Glomerular visceral epithelial cell (primary cell): ENCODE results near the gene AP1S1.
"Not testable (repeated sequence)": the region's sequence is repeated elsewhere in the genome, so short reads cannot be mapped to it uniquely, and the experiment has no call there.

Source experiments
- DNase-seq: peaks from one replicate; pipeline ENCODE4 v3.0.0-alpha.2; 2016; ENCODE audit errors: extremely low spot score

Gene AP1S1

DNA sequence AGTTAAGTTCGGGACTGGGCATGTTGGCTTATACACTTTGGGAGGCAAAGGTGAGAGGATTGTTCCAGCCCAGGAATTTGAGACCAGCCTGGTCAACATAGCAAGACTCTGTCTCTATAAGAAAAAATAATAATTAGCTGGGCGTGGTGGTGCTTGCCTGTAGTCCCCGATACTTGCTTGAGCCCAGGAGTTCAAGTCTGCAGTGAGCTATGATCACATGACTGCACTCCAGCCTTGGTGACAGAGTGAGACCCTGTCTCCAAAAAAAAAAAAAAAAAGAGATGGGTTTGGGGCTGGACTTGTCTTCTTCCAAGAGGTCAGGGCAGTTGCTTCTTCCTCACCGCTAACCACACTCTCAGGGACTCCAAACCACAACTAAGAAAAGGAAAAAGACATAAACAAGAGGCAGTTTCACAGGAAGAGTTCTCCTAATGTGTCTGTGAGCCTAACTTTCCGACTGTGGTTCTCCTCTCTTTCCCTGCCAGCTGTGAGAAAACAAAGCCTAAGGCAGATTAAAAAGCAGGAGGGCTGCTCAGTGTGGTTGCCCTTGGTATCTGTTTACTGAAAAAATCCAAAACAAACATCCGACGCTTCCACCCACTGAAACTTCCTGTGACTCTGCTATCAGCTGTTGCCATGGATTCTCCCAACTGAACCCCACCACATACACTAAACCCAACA is 29.8 kb upstream of the AP1S1 start:
- DNase-seq = peak; percentile 84

DNA sequence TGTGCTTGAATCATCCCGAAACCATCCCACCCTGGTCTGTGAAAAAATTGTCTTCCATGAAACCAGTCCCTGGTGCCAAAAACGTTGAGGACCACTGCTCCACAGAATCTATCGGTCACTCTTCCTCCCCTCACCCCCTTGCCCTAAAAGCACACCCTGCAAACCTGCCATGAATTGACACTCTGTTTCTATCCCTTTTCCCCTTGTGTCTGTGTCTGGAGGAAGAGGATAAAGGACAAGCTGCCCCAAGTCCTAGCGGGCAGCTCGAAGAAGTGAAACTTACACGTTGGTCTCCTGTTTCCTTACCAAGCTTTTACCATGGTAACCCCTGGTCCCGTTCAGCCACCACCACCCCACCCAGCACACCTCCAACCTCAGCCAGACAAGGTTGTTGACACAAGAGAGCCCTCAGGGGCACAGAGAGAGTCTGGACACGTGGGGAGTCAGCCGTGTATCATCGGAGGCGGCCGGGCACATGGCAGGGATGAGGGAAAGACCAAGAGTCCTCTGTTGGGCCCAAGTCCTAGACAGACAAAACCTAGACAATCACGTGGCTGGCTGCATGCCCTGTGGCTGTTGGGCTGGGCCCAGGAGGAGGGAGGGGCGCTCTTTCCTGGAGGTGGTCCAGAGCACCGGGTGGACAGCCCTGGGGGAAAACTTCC is 28.2 kb upstream of the AP1S1 start:
- peak; percentile 93 for DNase-seq

DNA sequence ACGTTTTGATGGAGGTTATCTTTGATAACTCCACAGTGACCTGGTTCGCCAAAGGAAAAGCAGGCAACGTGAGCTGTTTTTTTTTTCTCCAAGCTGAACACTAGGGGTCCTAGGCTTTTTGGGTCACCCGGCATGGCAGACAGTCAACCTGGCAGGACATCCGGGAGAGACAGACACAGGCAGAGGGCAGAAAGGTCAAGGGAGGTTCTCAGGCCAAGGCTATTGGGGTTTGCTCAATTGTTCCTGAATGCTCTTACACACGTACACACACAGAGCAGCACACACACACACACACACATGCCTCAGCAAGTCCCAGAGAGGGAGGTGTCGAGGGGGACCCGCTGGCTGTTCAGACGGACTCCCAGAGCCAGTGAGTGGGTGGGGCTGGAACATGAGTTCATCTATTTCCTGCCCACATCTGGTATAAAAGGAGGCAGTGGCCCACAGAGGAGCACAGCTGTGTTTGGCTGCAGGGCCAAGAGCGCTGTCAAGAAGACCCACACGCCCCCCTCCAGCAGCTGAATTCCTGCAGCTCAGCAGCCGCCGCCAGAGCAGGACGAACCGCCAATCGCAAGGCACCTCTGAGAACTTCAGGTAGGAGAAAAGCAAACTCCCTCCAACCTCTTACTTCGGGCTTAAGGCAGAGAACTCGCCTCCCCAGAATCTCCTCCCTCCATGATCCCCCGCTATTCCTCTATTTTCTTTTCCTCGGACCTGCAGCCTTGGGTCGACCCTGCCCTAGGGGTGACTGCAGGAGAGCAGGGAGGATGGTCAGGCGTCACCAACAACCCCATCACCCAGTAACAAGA is 27.4 kb upstream of the AP1S1 start, which contains the start of gene SERPINE1:
SERPINE1 (plus strand) TSS at position 454 of the 809 bp plus-strand sequence. CDS start 1,290 bp downstream, outside the sequence.
- DNase-seq = peak; percentile 99

DNA sequence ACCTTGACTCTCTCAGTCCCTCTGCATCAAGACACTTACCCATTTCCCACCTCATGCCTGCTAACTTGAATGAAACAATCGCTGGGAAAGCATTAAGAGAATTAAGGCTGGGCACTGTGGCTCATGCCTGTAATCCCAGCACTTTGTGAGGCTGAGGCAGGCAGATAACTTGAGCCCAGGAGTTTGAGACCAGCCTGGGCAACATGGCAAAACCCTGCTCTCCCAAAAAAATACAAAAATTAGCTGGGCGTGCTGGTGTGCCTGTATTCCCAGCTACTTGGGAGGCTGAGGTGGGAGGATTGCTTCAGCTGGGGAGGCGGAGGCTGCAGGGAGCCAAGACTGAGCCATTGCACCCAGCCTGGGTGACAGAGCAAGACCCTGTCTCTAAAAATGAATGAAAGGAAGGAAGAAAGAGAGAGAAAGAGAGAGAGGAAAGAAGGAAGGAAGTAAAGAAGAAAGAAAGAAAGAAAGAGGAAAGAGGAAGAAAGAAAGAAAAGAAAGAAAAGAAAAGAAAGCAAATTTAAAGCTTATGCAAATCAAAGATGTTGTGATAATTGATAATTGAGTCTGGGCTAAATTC is 26.7 kb upstream of the AP1S1 start:
- DNase-seq = no peak

DNA sequence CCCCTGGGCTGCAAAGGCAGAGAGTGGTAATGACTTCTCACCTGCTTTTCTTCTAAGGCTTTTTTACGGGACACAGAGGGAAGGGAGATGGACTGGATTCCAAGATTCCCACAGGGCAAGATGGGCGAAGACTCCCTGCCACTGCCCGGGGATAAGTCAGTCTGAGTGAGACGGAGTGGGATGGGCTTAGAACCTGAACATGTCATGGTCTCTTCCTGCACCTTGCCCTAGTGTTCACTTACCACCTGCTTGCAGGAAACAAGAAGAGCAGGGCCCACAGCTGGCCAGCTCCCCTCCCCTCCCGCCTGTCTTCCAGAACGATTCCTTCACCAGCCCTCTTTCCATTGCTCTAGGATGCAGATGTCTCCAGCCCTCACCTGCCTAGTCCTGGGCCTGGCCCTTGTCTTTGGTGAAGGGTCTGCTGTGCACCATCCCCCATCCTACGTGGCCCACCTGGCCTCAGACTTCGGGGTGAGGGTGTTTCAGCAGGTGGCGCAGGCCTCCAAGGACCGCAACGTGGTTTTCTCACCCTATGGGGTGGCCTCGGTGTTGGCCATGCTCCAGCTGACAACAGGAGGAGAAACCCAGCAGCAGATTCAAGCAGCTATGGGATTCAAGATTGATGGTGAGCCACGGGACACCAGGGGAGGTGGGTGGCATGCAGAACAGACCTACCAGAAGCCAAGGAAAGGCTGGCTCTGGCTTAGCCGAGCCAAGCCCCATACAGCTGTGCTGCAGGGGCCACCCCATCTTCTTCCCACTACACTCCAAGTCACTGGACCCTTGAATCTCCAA is 26.0 kb upstream of the AP1S1 start:
- peak; percentile 70 for DNase-seq

DNA sequence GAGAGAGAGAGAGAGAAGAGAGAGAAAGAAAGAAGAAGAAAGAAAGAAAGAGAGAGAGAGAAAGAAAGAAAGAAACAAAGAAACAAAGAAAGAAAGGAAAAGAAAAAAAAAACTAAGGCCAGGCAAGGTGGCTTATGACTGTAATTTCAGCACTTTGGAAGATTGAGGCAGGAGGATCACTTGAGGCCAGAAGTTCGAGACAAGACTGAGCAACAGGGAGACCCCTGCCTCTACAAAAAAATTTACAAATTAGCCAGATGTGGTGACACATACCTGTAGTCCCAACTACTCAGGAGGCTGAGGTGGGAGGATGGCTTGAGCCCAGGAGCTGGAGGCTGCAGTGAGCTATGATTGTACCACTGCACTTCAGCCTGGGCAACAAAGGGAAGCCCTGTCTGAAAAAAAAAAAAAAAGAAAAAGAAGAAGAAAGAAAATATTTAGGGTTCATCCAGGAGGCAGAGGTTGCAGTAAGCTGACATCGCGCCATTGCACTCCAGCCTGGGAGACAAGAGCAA is 24.6 kb upstream of the AP1S1 start:
- DNase-seq = no peak

DNA sequence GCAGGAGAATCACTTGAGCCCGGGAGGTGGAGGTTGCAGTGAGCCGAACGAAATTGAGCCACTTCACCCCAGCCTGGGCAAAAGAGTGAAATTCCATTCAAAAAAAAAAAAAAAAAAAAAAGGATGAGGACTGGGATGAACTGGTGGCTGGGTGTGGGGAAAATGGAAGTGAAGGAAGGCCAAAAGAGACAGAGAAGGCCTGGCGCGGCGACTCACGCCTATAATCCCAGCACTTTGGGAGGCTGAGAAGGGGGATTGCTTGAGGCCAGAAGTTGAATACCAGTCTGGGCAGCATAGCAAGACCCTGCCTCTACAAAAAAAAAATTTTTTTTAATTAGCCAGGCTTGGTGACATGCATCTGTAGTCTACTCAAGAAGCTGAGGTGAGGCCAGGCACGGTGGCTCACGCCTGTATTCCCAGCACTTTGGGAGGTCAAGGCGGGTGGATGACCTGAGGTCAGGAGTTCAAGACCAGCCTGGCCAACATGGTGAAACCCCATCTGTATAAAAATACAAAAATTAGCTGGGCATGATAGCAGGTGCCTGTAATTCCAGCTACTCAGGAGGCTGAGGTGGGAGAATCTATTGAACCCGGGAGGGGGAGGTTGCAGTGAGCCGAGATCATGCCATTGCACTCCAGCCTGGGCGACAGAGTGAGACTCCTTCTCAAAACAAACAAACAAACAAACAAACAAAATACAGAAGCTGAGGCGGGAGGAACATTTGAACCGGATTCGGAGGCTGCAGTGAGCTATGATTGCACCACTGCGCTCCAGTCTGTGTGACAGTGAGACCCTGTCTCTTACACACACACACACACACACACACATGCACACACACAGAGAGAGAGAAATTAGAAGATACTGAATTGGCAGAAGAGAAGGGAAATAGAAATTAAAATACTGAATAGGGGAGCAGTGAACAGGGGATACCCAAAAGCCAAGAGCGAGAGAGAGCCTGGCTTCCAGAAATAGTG is 21.4 kb upstream of the AP1S1 start:
- not testable (repeated sequence) for DNase-seq

DNA sequence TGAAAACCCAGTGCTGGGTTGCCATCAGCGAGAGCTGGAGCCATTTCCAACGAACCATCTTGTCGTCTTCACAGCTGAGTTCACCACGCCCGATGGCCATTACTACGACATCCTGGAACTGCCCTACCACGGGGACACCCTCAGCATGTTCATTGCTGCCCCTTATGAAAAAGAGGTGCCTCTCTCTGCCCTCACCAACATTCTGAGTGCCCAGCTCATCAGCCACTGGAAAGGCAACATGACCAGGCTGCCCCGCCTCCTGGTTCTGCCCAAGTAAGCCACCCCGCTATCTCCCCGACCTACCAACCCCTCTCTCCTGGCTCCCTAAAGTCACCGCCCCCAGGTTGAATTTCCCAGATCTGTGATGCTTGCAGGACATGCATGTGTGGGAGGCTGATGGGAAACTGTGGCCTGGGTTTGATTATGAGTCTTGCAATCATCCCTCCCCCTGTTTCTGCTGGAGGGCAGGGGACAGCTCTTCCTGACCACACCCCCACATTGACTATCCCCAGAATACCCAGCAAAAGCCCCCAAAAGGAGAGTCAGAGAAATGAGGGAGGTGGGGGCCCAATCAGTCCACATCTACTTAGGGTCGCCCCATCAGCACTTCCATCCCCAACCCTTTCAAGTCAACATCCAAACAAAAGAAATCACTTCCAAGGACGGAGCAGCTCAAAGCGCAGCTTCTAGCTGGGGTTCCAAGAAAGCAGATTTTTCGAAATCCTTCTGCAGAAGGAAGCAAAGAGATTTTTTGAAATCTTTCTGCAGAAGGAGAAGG is 20.5 kb upstream of the AP1S1 start:
- no peak for DNase-seq

DNA sequence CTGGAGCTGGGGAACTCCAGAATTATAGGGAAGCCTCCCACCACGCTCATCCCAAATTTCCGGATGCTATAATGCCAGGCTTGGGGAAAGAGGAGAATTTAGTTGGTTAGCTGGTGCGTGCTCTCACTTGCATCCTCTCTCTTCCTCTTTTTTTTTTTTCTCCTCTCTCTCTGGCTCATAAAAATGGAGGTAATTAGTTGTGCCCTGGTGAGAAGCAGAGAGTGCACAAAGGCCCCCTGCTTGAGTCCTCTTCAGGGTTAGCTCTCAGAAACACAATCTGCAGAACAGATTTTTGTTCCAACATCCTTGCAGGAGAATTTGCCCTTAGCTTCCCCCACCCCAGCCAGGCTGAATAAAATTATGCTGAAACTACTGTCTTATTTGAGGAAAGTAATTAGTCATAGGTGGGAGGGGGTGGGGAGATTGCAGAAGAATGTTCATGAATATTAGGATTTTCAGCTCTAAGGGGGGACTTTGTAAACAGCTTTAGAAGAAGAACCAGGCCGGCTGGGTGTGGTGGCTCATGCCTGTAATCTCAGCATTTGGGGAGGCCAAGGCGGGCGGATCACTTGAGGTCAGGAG is 19.8 kb upstream of the AP1S1 start:
- no peak for DNase-seq

DNA sequence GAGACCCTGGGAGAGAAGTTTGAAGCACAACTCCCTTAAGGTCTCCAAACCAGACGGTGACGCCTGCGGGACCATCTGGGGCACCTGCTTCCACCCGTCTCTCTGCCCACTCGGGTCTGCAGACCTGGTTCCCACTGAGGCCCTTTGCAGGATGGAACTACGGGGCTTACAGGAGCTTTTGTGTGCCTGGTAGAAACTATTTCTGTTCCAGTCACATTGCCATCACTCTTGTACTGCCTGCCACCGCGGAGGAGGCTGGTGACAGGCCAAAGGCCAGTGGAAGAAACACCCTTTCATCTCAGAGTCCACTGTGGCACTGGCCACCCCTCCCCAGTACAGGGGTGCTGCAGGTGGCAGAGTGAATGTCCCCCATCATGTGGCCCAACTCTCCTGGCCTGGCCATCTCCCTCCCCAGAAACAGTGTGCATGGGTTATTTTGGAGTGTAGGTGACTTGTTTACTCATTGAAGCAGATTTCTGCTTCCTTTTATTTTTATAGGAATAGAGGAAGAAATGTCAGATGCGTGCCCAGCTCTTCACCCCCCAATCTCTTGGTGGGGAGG is 16.5 kb upstream of the AP1S1 start:
- no peak for DNase-seq

DNA sequence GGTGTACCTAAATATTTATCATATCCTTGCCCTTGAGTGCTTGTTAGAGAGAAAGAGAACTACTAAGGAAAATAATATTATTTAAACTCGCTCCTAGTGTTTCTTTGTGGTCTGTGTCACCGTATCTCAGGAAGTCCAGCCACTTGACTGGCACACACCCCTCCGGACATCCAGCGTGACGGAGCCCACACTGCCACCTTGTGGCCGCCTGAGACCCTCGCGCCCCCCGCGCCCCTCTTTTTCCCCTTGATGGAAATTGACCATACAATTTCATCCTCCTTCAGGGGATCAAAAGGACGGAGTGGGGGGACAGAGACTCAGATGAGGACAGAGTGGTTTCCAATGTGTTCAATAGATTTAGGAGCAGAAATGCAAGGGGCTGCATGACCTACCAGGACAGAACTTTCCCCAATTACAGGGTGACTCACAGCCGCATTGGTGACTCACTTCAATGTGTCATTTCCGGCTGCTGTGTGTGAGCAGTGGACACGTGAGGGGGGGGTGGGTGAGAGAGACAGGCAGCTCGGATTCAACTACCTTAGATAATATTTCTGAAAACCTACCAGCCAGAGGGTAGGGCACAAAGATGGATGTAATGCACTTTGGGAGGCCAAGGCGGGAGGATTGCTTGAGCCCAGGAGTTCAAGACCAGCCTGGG is 15.9 kb upstream of the AP1S1 start:
- DNase-seq = peak; percentile 95

DNA sequence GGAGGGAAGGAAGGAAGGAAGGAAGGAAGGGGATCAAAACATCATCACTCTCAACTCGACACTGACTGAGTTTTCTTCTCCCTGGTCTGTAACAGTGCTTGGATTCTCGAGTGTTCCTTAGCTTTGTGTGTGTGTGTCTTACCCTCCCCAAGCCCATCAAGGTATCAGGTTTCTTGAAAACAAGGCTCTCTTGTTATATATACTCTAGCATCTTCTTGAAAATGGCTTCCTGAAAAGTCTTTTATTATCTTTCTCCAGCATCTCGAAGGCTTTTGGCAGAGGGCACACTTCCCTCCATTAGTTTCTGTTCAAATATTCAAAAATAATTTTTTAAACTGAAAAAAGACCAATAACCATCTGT is 14.0 kb upstream of the AP1S1 start:
- DNase-seq = no peak

DNA sequence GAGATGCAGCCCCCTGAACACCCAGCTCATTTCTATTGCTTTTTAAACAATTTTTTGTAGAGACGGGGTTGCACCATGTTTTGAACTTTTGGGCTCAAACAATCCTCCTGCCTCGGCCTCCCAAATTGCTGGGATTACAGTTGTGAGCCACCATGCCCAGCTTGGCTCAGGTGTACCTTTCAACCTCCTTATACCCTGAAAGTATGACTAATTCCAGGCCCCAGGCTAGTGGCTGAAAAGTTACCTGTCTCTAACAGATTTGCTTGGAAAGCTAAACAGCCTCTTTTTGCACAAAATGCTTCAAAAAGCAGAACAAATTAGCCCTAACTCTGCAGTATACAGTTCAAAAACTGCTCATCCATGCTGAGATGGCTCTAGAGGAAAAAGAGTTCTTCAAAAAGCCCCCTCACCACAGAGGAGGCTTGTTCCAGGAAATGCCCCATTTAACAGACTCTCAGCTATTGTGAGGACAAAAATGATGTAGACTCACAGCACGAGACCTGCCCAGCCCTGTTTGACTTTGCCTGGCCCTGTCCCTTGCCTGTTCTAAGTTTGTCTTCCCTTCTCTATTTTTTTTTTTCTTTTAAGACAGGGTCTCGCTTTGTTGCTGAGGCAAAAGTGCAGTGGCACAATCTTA is 13.4 kb upstream of the AP1S1 start:
- DNase-seq = no peak

DNA sequence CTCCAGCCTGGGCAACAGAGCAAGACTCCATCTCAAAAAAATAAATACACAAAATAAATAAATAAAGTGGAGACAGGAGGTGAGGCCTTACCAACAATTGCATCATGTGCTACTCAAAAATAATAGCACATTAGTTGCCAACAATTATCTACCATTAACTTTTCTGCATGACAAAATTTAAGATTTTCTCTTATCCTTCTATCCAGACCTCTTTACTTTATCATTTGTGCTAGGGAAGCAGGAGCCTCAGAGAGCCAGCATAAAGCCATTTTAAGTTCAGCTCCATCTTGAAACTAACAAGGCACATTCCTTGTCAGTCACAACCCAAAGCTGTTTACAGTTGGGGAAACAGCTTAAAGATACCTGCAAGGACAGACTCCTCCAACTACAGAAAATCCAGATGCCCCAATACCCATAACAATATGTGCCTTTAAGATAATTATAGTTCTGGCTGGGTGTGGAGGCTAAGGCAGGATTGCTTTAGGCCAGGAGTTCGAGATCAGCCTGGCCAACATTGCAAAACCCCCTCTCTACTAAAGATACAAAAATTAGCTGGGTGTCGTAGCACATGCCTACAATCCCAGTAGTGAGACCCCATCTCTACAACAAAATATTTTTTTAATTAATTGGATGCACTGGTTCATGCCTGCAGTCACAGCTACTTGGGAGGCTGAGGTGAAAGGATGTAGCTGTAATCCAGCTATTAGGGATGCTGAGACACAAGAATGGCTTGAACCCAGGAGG is 2.2 kb upstream of the AP1S1 start:
- DNase-seq = no peak

DNA sequence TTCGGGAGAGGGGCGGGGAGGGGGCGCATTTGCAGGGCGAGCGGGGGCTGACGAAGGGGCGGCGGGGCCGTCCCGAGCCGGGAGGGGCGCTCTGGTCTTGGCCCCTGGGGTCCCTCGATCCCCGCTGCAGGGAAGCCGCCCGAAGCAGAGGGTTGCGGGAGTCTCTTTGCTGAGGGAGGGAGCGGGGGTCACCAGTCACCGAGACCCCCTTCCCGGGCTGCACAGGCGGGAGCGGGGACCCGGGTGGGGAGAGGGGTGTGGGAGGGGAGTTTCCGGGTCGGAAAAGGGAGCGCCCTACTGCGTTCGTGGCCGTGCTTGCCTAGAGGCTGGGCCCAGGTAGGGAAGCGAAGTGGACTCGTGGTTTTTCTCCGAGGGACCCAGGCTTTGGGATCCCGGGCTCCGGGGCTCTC is 422 bp downstream of the AP1S1 start:
- DNase-seq = no peak

DNA sequence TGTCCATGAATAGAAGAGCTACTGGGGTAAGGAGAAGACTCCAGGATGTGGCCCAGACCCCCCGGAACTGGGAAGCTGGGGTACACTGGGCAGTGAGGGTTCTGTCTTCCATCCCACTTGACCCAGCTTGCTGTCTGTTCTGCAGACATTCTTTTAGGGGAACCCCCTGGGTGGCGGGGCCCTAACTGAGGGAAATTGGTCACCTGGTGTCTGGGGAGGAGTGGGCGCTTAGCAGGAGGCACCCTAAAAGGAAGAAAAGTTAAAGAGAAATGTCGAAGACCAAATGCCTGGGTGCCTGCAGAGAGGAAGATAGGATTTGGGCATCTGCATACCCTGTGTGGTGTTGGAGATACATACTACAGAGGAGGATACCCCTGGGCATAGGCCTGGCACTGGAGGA is 1.0 kb downstream of the AP1S1 start:
- no peak for DNase-seq

DNA sequence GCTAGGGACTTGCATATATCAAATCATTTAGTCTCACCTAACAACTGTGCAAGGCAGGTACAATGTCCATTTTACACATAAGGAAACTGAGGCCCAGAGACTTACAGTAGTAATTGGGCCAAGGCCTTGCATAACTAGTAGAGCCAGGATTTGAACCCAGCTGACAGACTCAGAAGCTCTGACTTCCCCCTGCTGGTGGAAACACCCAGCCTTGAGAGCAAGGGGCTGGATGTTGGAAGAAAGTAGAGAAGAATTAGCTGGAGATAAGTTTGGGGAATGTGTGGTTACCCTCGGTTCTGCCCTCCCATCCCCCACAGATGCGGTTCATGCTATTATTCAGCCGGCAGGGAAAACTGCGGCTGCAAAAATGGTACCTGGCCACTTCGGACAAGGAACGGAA is 2.0 kb downstream of the AP1S1 start:
- no peak for DNase-seq
